HG02970 (cell line): Measurements from ENCODE around the gene ROBO1.
"Not testable (repeated sequence)": the region's sequence is repeated elsewhere in the genome, so short reads cannot be mapped to it uniquely, and the experiment has no call there.

Experiments used
- ATAC-seq: cut with Tn5 transposase; IDR thresholded peaks from one replicate; pipeline ENCODE4 v1.9.1; 2021; ENCODE audit warnings: mild to moderate bottlenecking, moderate library complexity, moderate number of reproducible peaks; ENCODE audit not compliant: unreplicated experiment, low FRiP score

Gene ROBO1

DNA sequence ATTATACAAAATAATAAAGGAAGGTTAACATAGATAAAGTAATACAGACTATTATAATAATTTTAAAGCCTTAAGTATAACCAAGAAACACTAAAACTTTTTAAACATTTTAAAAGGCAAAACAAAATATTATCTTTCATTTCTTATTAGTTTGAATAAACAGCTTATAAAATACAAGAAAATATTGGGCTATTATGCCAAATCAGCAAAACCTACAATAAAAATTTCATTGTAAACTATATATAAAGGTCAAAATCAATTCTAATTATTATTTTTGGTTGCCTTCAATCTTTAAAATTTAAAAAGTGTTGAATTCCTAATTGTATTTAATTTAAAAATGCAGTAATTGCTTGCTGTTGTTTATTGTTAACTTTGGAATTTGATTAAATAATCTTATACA is 430.0 kb downstream of the ROBO1 start:
- no peak for ATAC-seq

DNA sequence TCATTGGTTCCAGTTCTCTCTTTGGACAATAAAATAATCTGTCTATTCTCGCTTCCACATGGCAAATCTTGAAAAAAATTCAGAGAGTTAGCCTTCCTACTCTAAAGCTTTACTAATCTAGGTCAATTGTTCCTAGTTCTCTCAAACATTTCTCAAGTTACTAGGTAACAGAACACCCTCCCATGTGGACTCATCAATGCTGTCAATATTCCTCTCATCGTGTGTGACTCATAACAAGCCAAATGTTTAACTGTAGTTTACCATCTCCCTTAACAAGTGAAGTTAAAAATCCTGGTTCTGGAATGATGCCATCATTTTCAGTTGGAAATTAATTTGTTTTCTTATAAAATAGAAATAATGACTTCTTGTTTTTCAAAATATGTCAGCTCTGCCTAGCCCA is 438.6 kb downstream of the ROBO1 start:
- ATAC-seq = no peak

DNA sequence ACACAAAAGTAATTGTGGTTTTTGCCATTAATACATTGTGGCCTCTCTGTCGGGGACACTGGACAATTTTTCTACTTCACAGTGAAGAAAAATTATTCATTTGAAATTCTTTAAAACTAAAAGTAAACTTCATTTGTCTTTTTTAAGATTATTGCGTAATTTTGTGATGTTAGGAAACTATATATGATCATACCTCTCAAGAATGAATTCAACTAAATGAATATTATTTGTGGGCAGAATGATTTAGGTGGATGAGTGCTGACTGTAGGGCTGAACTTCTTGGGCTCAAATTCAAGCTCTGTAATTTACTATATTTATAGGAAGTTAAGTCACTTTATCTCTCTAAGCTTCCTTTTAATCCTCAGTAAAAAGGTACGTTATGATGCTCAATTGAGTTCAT is 441.2 kb downstream of the ROBO1 start:
- ATAC-seq = no peak

DNA sequence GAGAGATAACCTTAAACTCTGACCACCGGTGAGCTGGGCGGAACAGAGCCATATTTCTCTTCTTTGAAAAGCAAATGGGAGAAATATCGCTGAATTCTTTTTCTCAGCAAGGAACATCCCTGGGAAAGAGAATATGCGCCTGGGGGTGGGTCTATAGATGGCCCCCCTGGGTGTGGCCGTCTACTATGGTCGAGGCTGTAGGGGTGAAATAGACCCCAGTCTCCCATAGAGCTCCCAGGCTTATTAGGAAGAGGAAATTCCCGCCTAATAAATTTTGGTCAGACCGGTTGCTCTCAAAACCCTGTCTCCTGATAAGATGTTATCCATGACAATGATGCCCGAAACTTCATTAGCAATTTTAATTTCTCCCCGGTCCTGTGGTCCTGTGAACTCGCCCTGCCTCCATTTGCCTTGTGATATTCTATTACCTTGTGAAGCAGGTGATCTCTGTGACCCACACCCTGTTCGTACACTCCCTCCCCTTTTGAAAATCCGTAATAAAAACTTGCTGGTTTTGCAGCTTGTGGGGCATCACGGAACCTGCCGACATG is 441.9 kb downstream of the ROBO1 start:
- ATAC-seq = not testable (repeated sequence)

DNA sequence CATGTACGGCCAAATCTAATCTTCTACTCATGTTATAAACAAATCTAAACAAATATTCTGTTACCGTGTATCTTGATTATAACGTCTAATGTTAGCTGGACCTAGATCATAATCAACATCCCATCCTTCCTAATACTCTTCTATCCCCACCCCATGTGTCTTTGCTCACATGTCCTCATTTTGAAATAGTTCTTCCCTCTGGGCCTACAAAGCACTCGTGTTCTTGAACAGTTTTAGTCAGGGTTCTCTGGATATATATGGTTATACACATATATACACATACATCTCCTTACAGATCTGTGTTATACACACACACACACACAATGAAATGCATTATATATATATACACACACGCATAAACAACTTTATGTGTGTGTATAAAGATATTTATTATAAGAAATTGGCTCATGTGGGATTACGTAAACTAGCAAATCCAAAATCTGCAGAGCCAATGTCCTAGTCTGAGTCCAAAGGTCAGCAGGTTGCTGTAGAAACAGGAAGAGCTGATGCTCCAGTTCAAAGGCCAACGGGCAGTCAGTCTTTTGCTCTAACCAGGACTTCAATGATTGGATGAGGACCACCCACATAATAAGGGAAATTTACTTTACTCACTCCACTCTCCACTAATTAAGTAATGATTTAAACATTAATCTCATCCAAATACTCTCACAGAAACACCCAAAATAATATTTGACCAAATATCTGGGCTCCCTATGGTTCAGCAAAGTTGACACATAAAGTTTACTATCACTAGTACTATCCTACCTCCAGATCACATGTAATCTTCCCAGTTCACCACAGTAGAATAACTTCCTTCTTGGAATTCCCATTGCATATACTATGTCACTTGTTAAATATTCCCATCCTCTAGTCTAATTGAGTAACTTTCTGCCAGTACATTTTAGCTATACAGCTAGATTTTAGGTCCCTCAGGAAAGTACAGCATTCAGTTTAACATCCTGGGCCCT is 450.0 kb downstream of the ROBO1 start:
- no peak for ATAC-seq

DNA sequence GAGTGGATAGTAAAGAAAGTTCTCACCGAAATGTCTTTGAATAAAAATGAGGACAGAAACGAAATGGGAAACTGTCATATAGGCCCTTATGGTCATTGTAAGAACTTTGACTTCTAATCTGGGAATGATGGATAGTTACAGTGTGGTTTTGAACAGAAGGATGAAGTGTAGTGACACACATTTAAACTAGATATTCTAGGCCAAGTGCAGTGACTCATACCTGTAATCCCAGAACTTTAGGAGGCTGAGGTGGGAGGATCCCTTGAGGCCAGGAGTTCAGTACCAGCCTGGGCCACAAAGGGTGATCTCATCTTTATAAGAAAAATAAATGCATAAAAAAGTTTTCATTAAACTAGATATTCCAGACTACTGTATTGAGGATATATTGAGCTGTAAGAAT is 452.8 kb downstream of the ROBO1 start:
- ATAC-seq = no peak

DNA sequence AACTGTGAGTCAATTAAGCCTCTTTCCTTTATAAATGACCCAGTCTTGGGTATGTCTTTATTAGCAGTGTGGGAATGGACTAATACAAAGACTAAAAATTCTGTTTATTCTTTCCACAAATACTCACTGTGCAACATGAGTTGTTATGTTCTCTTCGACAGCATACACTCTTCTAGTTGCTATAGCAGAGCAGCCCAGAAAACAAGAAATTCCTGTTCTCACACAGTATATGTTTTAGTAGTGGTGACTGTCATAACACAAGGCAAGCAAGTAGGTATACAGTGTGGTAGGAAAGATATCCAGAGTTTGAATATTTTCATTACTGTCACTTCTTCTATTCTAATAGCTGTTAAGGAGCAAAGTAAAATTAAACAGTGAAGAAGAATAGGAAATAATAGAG is 453.3 kb downstream of the ROBO1 start:
- ATAC-seq = no peak

DNA sequence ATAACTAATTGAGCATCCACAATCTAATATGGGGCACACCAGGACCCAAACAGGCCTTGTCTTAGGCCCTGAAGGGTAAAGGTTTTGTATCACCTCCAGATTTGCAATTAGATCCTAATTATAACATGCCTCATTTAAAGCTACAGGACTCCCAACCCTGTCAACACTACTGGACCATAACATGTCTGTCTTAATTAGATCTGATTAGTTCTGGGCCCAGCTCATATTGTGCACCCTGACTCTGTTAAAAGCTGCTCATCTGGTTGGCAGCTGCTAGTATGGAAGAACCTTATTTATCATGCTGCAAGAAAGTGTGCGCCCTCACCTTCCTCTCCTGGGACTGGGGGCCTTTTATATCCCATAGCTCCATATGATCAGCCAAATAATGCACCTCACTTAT is 457.8 kb downstream of the ROBO1 start:
- no peak for ATAC-seq

DNA sequence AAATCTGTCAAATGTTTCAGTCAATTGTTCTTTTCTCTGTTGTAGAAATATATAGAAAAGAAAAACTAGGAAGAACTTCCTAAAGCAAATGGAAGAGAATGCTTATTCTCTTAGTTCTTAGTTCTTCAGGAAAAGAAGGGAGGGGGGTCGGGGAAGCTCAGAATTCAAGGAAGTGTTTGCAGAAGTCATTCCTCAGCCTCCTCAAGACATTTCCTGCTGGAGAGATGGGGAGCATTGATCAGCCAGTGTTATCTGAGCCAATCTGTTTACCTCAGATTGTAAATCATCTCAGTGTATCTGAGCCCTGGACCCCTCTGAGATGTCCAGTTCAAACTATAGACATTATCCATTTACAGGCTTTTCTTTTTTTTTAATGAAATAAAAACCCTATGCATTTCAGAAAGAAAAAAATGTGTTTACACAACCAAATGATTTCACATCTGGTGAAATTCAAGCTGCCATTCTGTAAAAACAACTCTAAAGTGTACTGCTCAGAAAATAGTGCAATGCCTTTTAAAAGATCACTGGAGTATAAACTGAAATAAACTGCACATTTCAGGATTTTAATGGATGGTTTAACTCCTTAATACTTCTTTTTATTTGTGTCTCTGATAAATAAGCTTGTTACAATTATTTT is 460.7 kb downstream of the ROBO1 start:
- no peak for ATAC-seq

DNA sequence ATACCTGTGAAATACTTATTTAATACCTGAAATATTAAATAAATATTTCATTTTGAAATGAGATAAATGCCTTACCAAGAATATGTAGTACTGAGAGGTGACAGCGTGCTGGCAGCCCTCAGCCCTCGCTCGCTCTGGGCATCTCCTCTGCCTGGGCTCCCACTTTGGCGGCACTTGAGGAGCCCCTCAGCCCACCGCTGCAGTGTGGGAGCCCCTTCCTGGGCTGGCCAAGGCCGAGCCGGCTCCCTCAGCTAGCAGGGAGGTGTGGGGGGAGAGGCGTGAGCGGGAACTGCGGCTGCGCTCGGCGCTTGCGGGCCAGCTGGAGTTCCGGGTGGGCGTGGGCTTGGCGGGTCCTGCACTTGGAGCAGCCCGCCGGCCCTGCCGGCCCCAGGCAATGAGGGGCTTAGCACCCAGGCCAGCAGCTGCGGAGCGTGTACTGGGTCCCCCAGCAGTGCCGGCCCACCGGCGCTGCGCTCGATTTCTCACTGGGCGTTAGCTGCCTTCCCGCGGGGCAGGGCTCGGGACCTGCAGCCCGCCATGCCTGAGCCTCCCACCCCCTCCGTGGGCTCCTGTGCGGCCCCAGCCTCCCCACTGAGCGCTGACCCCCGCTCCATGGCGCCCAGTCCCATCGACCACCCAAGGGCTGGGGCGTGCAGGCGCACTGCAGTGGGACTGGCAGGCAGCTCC is 467.7 kb downstream of the ROBO1 start:
- not testable (repeated sequence) for ATAC-seq

DNA sequence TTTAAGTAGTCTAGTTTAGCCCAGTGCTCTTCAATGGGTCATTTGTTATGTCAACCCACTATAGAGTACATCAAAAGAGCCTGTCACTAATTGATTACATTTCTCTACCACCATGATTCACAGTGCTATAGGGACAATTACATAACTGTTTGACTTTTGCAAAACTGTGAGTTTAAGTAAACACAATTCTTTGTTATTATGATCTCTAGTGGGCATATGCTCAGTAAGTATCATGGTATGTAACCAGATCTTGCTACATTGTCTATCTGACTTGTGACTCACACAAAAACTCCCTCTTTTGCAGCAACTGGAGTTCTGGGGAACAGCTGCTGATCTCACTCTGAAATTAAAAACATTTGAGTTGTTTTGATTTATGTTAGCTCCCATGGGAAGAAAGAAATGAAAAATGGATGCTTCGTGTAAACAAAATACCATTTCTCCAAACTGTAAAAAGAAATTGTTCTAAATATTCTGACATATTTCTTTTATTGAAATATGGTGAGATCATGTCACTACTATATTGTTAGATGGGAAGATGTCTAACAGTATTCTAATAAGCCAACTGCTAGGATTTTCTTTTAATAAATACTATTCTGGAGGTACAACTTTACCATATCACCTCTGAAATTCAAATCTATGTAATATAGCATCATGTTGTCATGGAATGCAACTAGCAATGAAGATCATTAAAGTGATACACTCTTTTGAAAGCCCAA is 470.4 kb downstream of the ROBO1 start:
- ATAC-seq = no peak

DNA sequence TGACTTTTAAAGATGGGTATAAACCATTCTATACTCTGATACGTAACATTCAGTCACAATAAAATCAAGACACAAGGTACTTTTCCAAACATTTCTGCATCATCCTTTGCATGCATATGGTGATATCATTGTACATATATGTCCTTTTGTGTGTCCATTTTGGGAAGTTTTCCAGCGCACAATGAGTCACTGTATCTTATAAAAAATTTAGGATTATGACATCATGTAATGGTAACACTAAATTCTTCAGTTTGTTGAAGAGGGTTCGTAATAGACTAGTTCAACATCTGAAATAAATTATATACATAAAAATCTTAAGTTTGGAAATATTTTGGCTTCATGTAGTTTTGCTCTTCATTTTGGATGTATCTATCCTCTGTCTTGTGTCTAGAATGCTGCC is 480.9 kb downstream of the ROBO1 start:
- ATAC-seq = no peak

DNA sequence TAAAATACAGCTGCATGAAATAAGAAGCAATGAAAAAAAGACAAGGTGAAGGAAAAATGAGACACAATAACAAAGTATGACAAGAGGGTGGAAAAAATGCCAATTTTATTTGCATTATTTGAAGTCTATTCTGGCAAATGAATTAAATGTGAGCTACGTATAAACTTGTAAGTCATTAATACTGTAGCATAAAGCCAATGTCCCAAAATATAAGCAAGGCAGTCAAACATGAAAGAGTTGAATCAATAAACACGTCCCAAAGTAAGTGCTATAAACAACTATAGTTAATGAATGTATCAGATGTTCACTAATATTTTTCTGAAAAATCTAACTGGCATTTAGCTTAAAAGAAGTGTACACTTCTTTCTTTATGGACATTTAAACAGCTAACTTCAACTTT is 481.9 kb downstream of the ROBO1 start:
- ATAC-seq = no peak

DNA sequence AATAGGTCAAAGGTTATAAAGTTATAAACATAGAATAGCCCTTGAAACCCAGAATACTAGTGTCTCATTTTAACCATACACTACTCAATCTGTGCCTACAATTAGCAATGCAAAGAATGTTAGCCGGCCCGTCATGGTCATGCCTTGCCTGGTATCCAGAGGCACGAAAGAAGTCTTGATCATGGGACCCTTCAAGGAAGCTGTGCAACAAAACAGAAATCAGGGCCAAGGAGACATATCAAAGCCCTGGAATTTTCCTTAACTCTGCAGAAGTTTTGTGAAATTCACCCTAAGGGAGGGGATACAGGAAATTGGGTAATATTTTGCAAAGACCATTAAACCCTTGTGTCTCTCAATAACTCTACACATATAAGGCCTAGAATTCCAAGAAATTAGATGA is 482.4 kb downstream of the ROBO1 start:
- ATAC-seq = no peak

DNA sequence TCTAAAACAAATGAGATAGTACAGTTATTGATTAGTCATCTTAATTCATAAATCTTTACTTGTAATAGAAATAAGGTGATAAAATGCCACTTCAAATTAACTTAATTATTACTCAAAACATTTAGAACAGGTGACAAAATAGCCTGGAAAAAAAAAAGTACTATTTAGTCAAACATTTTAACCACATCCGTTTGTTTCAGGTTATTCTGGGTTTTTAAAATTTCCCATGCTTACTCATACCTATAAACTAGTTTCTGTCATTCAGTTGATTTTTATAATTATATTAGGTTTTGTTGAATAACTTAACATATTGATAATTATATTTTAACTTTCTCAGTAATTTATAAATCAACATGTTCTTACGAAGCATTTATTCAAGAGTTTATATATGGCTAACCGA is 483.0 kb downstream of the ROBO1 start:
- no peak for ATAC-seq

DNA sequence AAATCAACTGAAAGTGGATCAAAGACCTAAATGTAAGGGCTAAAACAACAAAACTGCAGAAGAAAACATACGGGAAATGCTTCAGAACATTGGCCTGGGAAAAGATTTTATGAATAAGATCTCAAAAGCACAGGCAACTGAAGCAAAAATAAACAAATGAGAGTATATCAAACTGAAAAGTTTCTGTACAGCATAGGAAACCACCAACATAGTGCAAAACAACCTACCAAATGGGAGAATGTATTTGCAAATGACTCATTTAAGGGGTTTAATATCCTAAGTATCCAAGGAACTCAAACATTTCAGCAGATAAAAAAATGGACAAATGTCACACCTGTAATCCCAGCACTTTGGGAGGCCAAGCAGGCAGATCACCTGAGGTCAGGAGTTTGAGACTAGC is 489.1 kb downstream of the ROBO1 start:
- ATAC-seq = no peak

DNA sequence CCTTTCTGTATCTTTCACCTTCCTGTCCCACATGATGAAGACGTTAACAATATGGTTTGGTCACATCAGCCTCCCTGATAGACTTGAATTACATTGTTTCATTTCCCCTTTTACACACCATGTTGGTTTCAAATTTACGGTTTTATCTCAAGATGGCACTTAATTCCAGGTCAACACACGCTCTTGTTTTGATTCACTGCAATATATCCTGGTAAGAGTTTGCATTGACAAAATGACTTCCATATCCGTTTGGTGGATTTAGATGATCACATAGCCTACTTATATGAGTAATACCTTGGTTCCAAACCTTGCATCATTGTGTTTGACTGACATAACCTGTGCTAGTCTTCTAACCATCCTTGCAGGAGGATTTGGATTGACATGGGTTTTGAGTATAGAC is 499.4 kb downstream of the ROBO1 start:
- ATAC-seq = no peak

DNA sequence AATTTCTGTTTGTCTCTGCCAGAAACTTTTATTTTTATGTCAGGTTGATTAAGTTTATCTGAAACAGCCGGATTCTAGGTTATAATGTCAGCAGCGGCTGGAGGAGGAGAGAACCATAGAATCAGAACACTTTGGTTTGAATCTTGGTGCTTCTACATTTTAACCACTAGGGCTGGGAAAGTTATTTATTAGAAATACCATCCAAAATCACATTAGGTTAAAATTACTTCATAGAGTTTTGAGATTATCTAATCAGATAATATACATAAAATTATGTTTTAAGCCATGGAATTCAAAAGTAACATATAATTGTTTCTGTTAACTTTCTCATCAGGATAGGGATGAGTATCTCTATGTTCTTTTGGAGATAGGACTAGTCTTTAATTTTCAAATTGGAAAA is 502.9 kb downstream of the ROBO1 start:
- ATAC-seq = no peak

DNA sequence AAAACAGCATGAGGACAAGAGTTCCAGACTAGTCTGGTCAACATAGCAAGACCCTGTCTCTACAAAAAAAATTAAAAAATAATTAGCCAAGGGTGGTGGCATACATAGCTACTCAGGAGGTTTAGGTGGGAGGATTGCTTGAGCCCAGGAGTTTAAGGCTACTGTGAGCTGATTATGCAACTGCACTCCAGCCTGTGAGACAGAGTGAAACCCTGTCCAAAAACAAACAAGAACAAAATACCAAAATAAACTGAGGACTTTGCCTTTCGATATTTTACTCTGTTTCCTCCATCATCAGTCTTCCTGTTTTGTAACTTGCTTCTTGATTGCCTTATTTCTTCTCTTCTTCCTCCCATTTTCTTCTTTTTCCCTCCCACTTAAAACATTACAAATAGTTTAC is 504.4 kb downstream of the ROBO1 start:
- ATAC-seq = no peak

DNA sequence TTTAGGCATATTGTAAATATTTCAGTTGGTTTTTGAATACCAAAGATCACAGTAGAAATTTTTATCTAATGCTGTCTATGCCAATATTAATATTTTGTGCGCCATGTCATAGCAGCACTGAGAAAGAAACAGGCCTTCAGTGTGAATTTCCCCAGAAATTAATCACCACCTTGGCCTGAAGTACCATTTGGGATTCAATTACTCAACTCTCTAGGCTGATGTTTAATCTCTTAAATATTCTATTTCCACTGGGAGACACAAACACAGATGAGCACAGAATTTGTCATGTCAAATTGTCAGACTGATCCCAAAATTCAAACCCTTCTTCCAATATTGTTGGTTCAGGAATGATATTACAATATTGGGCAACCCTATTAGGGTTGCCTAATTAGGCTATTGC is 509.3 kb downstream of the ROBO1 start:
- ATAC-seq = no peak
